Mesenchymal stem cell (in vitro differentiated cells and primary cell): ENCODE data around the gene FAM168A.

ENCODE experiments used
- DNase-seq: peaks from one replicate; pipeline ENCODE4 v3.0.0-alpha.2; 2013
- H2AFZ ChIP-seq: one replicate; pipeline ENCODE4 v1.6.1; 2013; ENCODE audit warnings: low read depth, mild to moderate bottlenecking, control low read depth, inconsistent platforms, low read length, moderate library complexity
- H2AK5ac ChIP-seq: 2 replicates; pipeline ENCODE4 v1.6.1; 2013; ENCODE audit warnings: low read length, moderate library complexity, mild to moderate bottlenecking, inconsistent platforms; ENCODE audit not compliant: severe bottlenecking
- H2BK120ac ChIP-seq: one replicate; pipeline ENCODE4 v1.6.1; 2013; ENCODE audit warnings: low read depth, mild to moderate bottlenecking, inconsistent platforms, low read length, moderate library complexity
- H2BK12ac ChIP-seq, 2 experiments: one replicate each; pipeline ENCODE4 v1.6.1; 2013; ENCODE audit warnings: inconsistent platforms in 2 of 2, low read length in 2 of 2, mild to moderate bottlenecking in 2 of 2, moderate library complexity in 2 of 2, control low read depth in 1 of 2
- H2BK15ac ChIP-seq: one replicate; pipeline ENCODE4 v1.6.1; 2013; ENCODE audit warnings: mild to moderate bottlenecking, low read depth, inconsistent platforms; ENCODE audit not compliant: poor library complexity, severe bottlenecking
- H2BK5ac ChIP-seq: 2 replicates; pipeline ENCODE4 v1.6.1; 2013; ENCODE audit warnings: low read depth, mild to moderate bottlenecking, low read length, control low read depth, inconsistent platforms; ENCODE audit not compliant: poor library complexity, severe bottlenecking
- H3K14ac ChIP-seq, 2 experiments: one replicate each; pipeline ENCODE4 v1.6.1; 2013; ENCODE audit warnings: inconsistent platforms in 2 of 2, low read length in 2 of 2, control low read depth in 1 of 2, mild to moderate bottlenecking in 1 of 2, moderate library complexity in 1 of 2
- H3K18ac ChIP-seq, 2 experiments: one replicate each; pipeline ENCODE4 v1.6.1; 2013; ENCODE audit warnings: inconsistent platforms in 2 of 2, low read length in 2 of 2, control low read depth in 1 of 2, low read depth in 1 of 2, mild to moderate bottlenecking in 1 of 2
- H3K23ac ChIP-seq, 2 experiments: one replicate each; pipeline ENCODE4 v1.6.1; 2013; ENCODE audit warnings: inconsistent platforms in 2 of 2, low read length in 2 of 2, mild to moderate bottlenecking in 2 of 2, moderate library complexity in 2 of 2, control low read depth in 1 of 2
- H3K27ac ChIP-seq: 2 replicates; pipeline ENCODE4 v1.5.1; 2013; ENCODE audit warnings: mild to moderate bottlenecking, moderate library complexity, low read length, control low read depth, inconsistent platforms; ENCODE audit not compliant: poor library complexity, severe bottlenecking
- H3K27me3 ChIP-seq, 2 experiments: 2 replicates each; pipeline versions ENCODE4 v1.6.1 to v1.7.0; 2013; ENCODE audit warnings: low read length in 2 of 2, mild to moderate bottlenecking in 2 of 2, moderate library complexity in 2 of 2, control low read depth in 1 of 2, inconsistent platforms in 1 of 2; ENCODE audit not compliant: control insufficient read depth in 1 of 2, insufficient read depth in 1 of 2
- H3K36me3 ChIP-seq, 2 experiments: 2 replicates each; pipeline versions ENCODE4 v1.6.1 to v1.7.0; 2013; ENCODE audit warnings: low read length in 2 of 2, control low read depth in 1 of 2, inconsistent platforms in 1 of 2, low read depth in 1 of 2, mild to moderate bottlenecking in 1 of 2; ENCODE audit not compliant: insufficient read depth in 2 of 2, control insufficient read depth in 1 of 2
- H3K4ac ChIP-seq, 2 experiments: one replicate each; pipeline ENCODE4 v1.6.1; 2013; ENCODE audit warnings: inconsistent platforms in 2 of 2, low read length in 2 of 2, mild to moderate bottlenecking in 2 of 2, moderate library complexity in 2 of 2, control low read depth in 1 of 2, low read depth in 1 of 2
- H3K4me1 ChIP-seq: 2 replicates; pipeline ENCODE4 v1.6.1; 2013; ENCODE audit warnings: low read depth, low read length, control low read depth; ENCODE audit not compliant: control insufficient read depth, insufficient read depth
- H3K4me2 ChIP-seq: 2 replicates; pipeline ENCODE4 v1.6.1; 2013; ENCODE audit warnings: low read length, mild to moderate bottlenecking, inconsistent platforms; ENCODE audit not compliant: poor library complexity, severe bottlenecking
- H3K4me3 ChIP-seq, 2 experiments: 2 replicates each; pipeline versions ENCODE4 v1.5.1 to v1.7.0; 2013; ENCODE audit warnings: low read length in 2 of 2, mild to moderate bottlenecking in 2 of 2, control low read depth in 1 of 2, low read depth in 1 of 2; ENCODE audit not compliant: insufficient read depth in 1 of 2
- H3K79me1 ChIP-seq: replicated peaks from 2 replicates; pipeline ENCODE4 v1.6.1; 2013; ENCODE audit warnings: mild to moderate bottlenecking, control low read depth, low read length, inconsistent platforms; ENCODE audit not compliant: poor library complexity, severe bottlenecking
- H3K9ac ChIP-seq: 2 replicates; pipeline ENCODE4 v1.7.0; 2013; ENCODE audit warnings: mild to moderate bottlenecking, low read length, moderate library complexity
- H3K9me3 ChIP-seq: 2 replicates; pipeline ENCODE4 v1.7.0; 2013; ENCODE audit warnings: mild to moderate bottlenecking, low read length; ENCODE audit not compliant: control insufficient read depth
- H4K8ac ChIP-seq: one replicate; pipeline ENCODE4 v1.6.1; 2013; ENCODE audit warnings: inconsistent platforms, mild to moderate bottlenecking, low read length, moderate library complexity
- H4K91ac ChIP-seq: one replicate; pipeline ENCODE4 v1.6.1; 2013; ENCODE audit warnings: mild to moderate bottlenecking, low read length, inconsistent platforms
- WGBS: methylation state at CpG from one replicate; pipeline ENCODE4 v1.1.7; 2013; ENCODE audit warnings: mixed read lengths; 5-methylcytosine and 5-hydroxymethylcytosine counted together

The FAM168A gene

DNA sequence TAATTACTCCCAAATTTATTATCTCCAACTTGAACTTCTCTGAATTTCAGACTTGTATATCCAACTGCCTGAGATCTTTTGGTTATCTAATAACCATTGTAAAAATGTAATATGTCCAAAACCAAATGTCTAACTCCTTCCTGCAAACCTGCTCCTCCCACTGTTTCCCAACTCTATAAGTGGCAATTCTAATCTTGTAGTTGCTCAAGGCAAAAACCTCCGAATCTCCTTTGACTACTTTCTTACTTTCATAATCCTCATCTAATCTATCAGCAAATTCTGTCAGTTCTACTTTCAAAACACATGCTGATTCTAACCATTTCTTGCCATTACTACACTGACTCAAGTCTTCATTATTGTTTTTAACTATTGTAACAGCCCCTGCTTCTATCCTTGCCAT, 55.7 kb downstream of the FAM168A start:
- no peak overlapping the region for H3K9ac ChIP-seq
- no peaks in the 10 kb centered on the region for H3K9me3 ChIP-seq
- H3K36me3 ChIP-seq = peaks cover 0 to 3% of the 10 kb centered on the region in 2 experiments
- no peak overlapping the region for H2BK12ac ChIP-seq
- no peak for DNase-seq
- H2BK15ac ChIP-seq = no peak overlapping the region
- H3K4me2 ChIP-seq = no peak overlapping the region
- no peaks in the 10 kb centered on the region for H3K4me1 ChIP-seq
- no peak overlapping the region for H3K18ac ChIP-seq
- no peak overlapping the region for H3K4ac ChIP-seq
- no peak overlapping the region for H2BK120ac ChIP-seq
- H2BK5ac ChIP-seq = no peak overlapping the region
- no peak overlapping the region for H2AK5ac ChIP-seq
- no peak overlapping the region for H4K8ac ChIP-seq
- no peak overlapping the region for H3K4me3 ChIP-seq
- no peaks in the 10 kb centered on the region for H3K27me3 ChIP-seq
- H4K91ac ChIP-seq = no peak overlapping the region
- 96% methylated on average over 1 of the region's 1 CpG for WGBS
- no peak overlapping the region for H3K14ac ChIP-seq
- no peak overlapping the region for H3K27ac ChIP-seq
- no peak overlapping the region for H2AFZ ChIP-seq
- H3K79me1 ChIP-seq = peaks cover 11% of the 10 kb centered on the region
- H3K23ac ChIP-seq = no peak overlapping the region

DNA sequence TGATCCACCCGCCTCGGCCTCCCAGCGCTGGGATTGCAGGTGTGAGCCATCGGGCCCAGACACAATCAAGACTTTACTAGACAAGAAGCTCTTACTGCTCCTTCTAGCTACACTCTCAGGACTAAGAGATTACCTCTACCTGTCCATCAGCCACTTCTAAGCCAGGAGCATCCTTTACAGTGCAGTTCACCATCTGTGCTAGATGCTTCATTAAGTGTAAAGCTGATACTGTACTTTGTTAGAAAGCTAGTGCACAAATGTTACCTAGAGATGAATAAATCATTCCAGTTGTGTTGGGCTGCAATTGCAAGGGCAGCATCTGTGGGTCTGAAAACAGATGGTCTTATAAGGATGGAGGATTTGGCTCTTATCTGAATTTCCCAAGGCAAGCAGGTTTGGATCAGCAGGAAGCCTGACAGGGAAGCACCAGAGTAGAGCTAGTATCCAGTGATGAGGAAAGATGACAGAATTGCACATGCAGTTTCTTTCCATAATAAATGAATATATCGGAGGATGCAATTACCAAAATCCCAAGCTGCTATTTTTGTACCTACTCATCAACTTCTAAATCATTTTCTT, 58.3 kb downstream of the FAM168A start:
- Histone ChIP-seq H2BK120ac (no peak overlapping the region), H3K14ac (no peak overlapping the region), H3K27me3 (no peaks in the 10 kb centered on the region), H3K4me1 (no peaks in the 10 kb centered on the region), H4K91ac (no peak overlapping the region), H3K9ac (no peak overlapping the region), H3K4me2 (no peak overlapping the region), H3K27ac (no peak overlapping the region), H2BK12ac (no peak overlapping the region), H3K79me1 (peaks cover 17% of the 10 kb centered on the region), H3K18ac (no peak overlapping the region), H3K36me3 (peaks cover 0 to 3% of the 10 kb centered on the region in 2 experiments), H3K23ac (no peak overlapping the region), H2AFZ (no peak overlapping the region), H2BK15ac (no peak overlapping the region), H2BK5ac (no peak overlapping the region), H2AK5ac (no peak overlapping the region), H3K9me3 (no peaks in the 10 kb centered on the region), H4K8ac (no peak overlapping the region), H3K4me3 (no peak overlapping the region), H3K4ac (no peak overlapping the region)
- no peak for DNase-seq
- WGBS = 98% methylated on average over 5 of the region's 5 CpGs

DNA sequence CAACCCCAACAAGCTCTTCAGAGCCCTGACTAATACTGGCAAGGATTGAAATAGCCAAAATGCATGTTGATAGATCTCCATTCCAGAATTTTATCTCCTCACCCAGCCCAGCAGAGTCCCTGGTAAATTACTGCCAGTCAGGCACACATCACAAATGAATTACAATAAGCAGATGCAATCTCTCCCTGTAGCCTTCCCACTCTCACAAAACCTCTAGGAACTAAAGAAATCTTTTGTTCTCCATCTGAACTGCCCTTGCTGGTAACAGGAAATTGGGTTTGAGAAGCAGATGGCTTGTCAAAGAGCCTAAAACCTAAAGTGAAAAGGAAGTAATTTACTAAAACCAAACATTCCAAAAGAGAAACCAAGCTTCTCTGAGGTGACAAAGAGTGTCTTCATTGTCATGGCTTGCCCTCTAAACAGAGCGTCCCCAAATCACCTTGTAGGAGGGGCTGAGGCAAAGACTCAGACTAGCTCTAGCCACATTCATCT, 59.5 kb downstream of the FAM168A start:
- Histone ChIP-seq H2BK5ac (no peak overlapping the region), H2BK120ac (no peak overlapping the region), H3K4me3 (no peak overlapping the region), H3K27ac (no peak overlapping the region), H3K79me1 (peaks cover 17% of the 10 kb centered on the region), H3K23ac (no peak overlapping the region), H2BK15ac (no peak overlapping the region), H2AK5ac (no peak overlapping the region), H3K9me3 (no peaks in the 10 kb centered on the region), H4K8ac (no peak overlapping the region), H2BK12ac (no peak overlapping the region), H3K27me3 (no peaks in the 10 kb centered on the region), H2AFZ (no peak overlapping the region), H4K91ac (no peak overlapping the region), H3K18ac (no peak overlapping the region), H3K9ac (no peak overlapping the region), H3K36me3 (peaks cover 0 to 3% of the 10 kb centered on the region in 2 experiments), H3K4ac (no peak overlapping the region), H3K4me2 (no peak overlapping the region), H3K14ac (no peak overlapping the region), H3K4me1 (no peaks in the 10 kb centered on the region)
- WGBS = 50% methylated on average over 1 of the region's 1 CpG
- DNase-seq = no peak

DNA sequence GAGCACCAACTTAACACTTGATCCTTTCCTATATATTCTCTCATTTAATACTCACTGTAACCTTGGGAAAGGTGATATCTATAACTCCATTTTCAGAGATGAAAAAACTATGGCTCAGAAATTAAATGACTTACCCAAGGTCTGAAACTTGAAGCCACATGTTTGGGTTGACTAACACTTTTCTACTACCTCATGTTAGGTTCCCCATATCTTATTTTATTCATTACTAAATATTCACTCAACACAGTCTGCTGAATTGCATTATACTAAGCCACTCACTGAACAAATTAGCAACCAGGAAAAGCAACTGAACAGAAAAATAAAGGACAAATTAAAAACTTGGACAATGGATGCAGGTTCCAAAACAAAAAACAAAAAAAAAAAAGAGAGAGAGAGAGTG, 59.9 kb downstream of the FAM168A start:
- no peak overlapping the region for H3K23ac ChIP-seq
- no peak overlapping the region for H2BK15ac ChIP-seq
- peaks cover 17% of the 10 kb centered on the region for H3K79me1 ChIP-seq
- no peak overlapping the region for H3K14ac ChIP-seq
- no peaks in the 10 kb centered on the region for H3K4me1 ChIP-seq
- H2BK5ac ChIP-seq = no peak overlapping the region
- H3K27ac ChIP-seq = no peak overlapping the region
- H2BK12ac ChIP-seq = no peak overlapping the region
- no peaks in the 10 kb centered on the region for H3K9me3 ChIP-seq
- no peak overlapping the region for H2BK120ac ChIP-seq
- no peak overlapping the region for H2AK5ac ChIP-seq
- H3K27me3 ChIP-seq = no peaks in the 10 kb centered on the region
- H3K36me3 ChIP-seq = peaks cover 0 to 3% of the 10 kb centered on the region in 2 experiments
- no peak overlapping the region for H3K4me2 ChIP-seq
- no peak for DNase-seq
- H4K91ac ChIP-seq = no peak overlapping the region
- H4K8ac ChIP-seq = no peak overlapping the region
- no peak overlapping the region for H2AFZ ChIP-seq
- no peak overlapping the region for H3K18ac ChIP-seq
- H3K9ac ChIP-seq = no peak overlapping the region
- no peak overlapping the region for H3K4ac ChIP-seq
- H3K4me3 ChIP-seq = no peak overlapping the region
